B cell (primary cell): ENCODE results near the gene ZBTB17. TPM values are rescaled to one million over a fixed set of nuclear protein-coding genes. Genes with fewer than 3 reads are reported as not detected.

Source experiments
- ATAC-seq: fragments of 200-7000 bp; cut with Tn5 transposase; one replicate; pipeline ENCODE4 v1.10.0; 2021; ENCODE audit warnings: low read depth, mild to moderate bottlenecking, moderate number of reproducible peaks, moderate library complexity
- CTCF ChIA-PET: fragments of 350-600 bp; sonication (Branson Sonifier 250); formaldehyde crosslinking; loops from one replicate; lab custom pipeline; 2021; ENCODE audit warnings: antibody characterized with exemption, inconsistent platforms; lab: Charles Lee
- POLR2A ChIA-PET: fragments of 350-600 bp; sonication (Branson Sonifier 250); formaldehyde crosslinking; loops from one replicate; lab custom pipeline; 2021; ENCODE audit warnings: antibody characterized with exemption; lab: Charles Lee
- DNase-seq: peaks from one replicate; pipeline ENCODE4 v3.0.0; 2013
- H2AFZ ChIP-seq: 2 replicates; pipeline ENCODE4 v1.6.1; 2012; ENCODE audit warnings: mild to moderate bottlenecking, low read depth, low read length; ENCODE audit not compliant: insufficient read depth, poor library complexity, severe bottlenecking
- H3K27ac ChIP-seq, 2 donors: 1 replicate in 1 of 2; 2 replicates in 1 of 2; pipeline ENCODE4 v1.5.1; 2012 to 2013; ENCODE audit warnings: low read length in 2 of 2, mild to moderate bottlenecking in 2 of 2, moderate library complexity in 1 of 2
- H3K27me3 ChIP-seq, 4 experiments: fragments of 200-600 bp in 1 of 4; sonication (generic) in 1 of 4; replicated peaks in 1 of 4; 1 replicate in 2 of 4; 2 replicates in 2 of 4; pipeline versions ENCODE4 v1.6.1 to v1.7.0; 2013 to 2016; ENCODE audit warnings: low read length in 3 of 4, mild to moderate bottlenecking in 2 of 4, mixed read lengths in 1 of 4, moderate library complexity in 1 of 4; ENCODE audit not compliant: insufficient read depth in 4 of 4, control insufficient read depth in 3 of 4; ENCODE audit errors: control extremely low read depth in 1 of 4
- H3K36me3 ChIP-seq, 2 experiments: replicated peaks in 1 of 2; 1 replicate in 1 of 2; 2 replicates in 1 of 2; pipeline versions ENCODE4 v1.6.1 to v1.7.1; 2013; ENCODE audit warnings: low read length in 1 of 2; ENCODE audit not compliant: insufficient read depth in 2 of 2, control insufficient read depth in 1 of 2; ENCODE audit errors: control extremely low read depth in 1 of 2, extremely low read depth in 1 of 2
- H3K4me1 ChIP-seq, 2 donors: fragments of 200-600 bp in 1 of 2; sonication (generic) in 1 of 2; 1 replicate in 1 of 2; 2 replicates in 1 of 2; pipeline versions ENCODE4 v1.5.1 to v1.6.1; 2013 to 2017; ENCODE audit warnings: low read length in 2 of 2; ENCODE audit not compliant: control insufficient read depth in 2 of 2, insufficient read depth in 2 of 2
- H3K4me2 ChIP-seq: replicated peaks from 2 replicates; pipeline ENCODE3; 2012; ENCODE audit warnings: mild to moderate bottlenecking, low read depth, low read length; ENCODE audit not compliant: poor library complexity, severe bottlenecking
- H3K4me3 ChIP-seq, 5 experiments: fragments of 200-600 bp in 1 of 5; sonication (generic) in 1 of 5; 1 replicate in 3 of 5; 2 replicates in 2 of 5; pipeline versions ENCODE4 v1.5.1 to v1.7.0; 2011 to 2016; ENCODE audit warnings: low read length in 4 of 5, mild to moderate bottlenecking in 4 of 5, low read depth in 2 of 5, control low read depth in 1 of 5, moderate library complexity in 1 of 5; ENCODE audit not compliant: insufficient read depth in 1 of 5; ENCODE audit errors: control extremely low read depth in 1 of 5, extremely low read depth in 1 of 5
- H3K79me2 ChIP-seq: fragments of 200-600 bp; sonication (generic); one replicate; pipeline ENCODE4 v1.6.0; 2016; ENCODE audit warnings: low read length; ENCODE audit not compliant: control insufficient read depth, insufficient read depth
- H3K9ac ChIP-seq: fragments of 200-600 bp; sonication (generic); 2 replicates; pipeline ENCODE4 v1.6.1; 2017; ENCODE audit warnings: mild to moderate bottlenecking, low read length, moderate library complexity
- H3K9me3 ChIP-seq, 3 donors: one replicate each; pipeline versions ENCODE4 v1.6.1 to v1.7.1; 2013; ENCODE audit warnings: low read length in 2 of 3; ENCODE audit not compliant: control insufficient read depth in 2 of 3, insufficient read depth in 1 of 3; ENCODE audit errors: control extremely low read depth in 1 of 3
- H4K20me1 ChIP-seq: 2 replicates; pipeline ENCODE4 v1.6.0; 2012; ENCODE audit warnings: mild to moderate bottlenecking, low read length; ENCODE audit not compliant: insufficient read depth, control insufficient read depth, poor library complexity, severe bottlenecking
- H3K27ac Mint-ChIP-seq: one replicate; pipeline ENCODE4 v1.8.0; 2021; ENCODE audit warnings: mixed read lengths
- H3K27me3 Mint-ChIP-seq: one replicate; pipeline ENCODE4 v1.8.0; 2021; ENCODE audit warnings: mixed read lengths
- H3K4me1 Mint-ChIP-seq: one replicate; pipeline ENCODE4 v1.8.0; 2021; ENCODE audit warnings: mixed read lengths
- H3K4me3 Mint-ChIP-seq: one replicate; pipeline ENCODE4 v1.8.0; 2021; ENCODE audit warnings: mixed read lengths
- H3K9me3 Mint-ChIP-seq: one replicate; pipeline ENCODE4 v1.8.0; 2022; ENCODE audit warnings: mixed read lengths; ENCODE audit not compliant: insufficient read depth
- EZH2 ChIP-seq: IDR thresholded peaks from 2 replicates; pipeline ENCODE4 v1.6.1; 2012; ENCODE audit warnings: borderline replicate concordance, low read depth, mild to moderate bottlenecking, moderate library complexity, low read length; ENCODE audit not compliant: insufficient read depth, poor library complexity, severe bottlenecking
- WGBS: methylation state at CpG from one replicate; pipeline ENCODE4 v1.1.5; 2013; ENCODE audit warnings: missing lambda C conversion rate; ENCODE audit not compliant: insufficient coverage; 5-methylcytosine and 5-hydroxymethylcytosine counted together
- intact Hi-C: fragments of 100-400 bp; cut with micrococcal nuclease; formaldehyde crosslinking; loops from one replicate; pipeline ENCODE4 v1.10.0; 2022
- polyA plus RNA-seq: library from polyadenylated mRNA; depleted of rRNA; stranded (reverse); fragments of >200 nt; gene quantifications from 2 replicates; pipeline ENCODE4 v1.2.3, GENCODE V29; 2012
- total RNA-seq, 2 donors: library from RNA; stranded (reverse); fragments of 120-200 nt in 1 of 2; gene quantifications; 1 replicate in 1 of 2; 2 replicates in 1 of 2; pipeline versions ENCODE4 v1.2.3 to v1.2.4, GENCODE V29; 2013 to 2022
- TF ChIP-seq, protein P1 (sequence below): fragments of 200-600 bp; IDR thresholded peaks from one replicate; pipeline ENCODE4 v1.8.0; 2022; ENCODE audit warnings: antibody characterized with exemption, mild to moderate bottlenecking

ZBTB17 gene
- total and polyA plus RNA-seq, 2 donors (not counting 1 experiment from before 2014, with no cell fraction given): 94.1 to 157 TPM

- Histone ChIP-seq H3K79me2 (no peaks in the 10 kb centered on the region), H3K36me3 (no peaks in the 10 kb centered on the region), H3K9ac (no peak overlapping the region), H3K27me3 (peaks cover 0 to 7% (median under 1%) of the 10 kb centered on the region in 4 experiments), H3K9me3 (no peaks in the 10 kb centered on the region), H3K4me3 (no peak overlapping the region), H3K4me2 (no peak overlapping the region), H3K27ac (no peak overlapping the region), H3K4me1 (no peaks in the 10 kb centered on the region), H4K20me1 (no peaks in the 10 kb centered on the region), H2AFZ (no peak overlapping the region)
- Mint-ChIP-seq H3K27me3 (no peaks in the 10 kb centered on the region), H3K4me1 (no peaks in the 10 kb centered on the region), H3K4me3 (no peak overlapping the region), H3K27ac (no peak overlapping the region), H3K9me3 (no peaks in the 10 kb centered on the region)
- DNase-seq (no peak), ATAC-seq (no peak)
- TF ChIP-seq EZH2: no peak
- TF ChIP-seq, protein P1, sequence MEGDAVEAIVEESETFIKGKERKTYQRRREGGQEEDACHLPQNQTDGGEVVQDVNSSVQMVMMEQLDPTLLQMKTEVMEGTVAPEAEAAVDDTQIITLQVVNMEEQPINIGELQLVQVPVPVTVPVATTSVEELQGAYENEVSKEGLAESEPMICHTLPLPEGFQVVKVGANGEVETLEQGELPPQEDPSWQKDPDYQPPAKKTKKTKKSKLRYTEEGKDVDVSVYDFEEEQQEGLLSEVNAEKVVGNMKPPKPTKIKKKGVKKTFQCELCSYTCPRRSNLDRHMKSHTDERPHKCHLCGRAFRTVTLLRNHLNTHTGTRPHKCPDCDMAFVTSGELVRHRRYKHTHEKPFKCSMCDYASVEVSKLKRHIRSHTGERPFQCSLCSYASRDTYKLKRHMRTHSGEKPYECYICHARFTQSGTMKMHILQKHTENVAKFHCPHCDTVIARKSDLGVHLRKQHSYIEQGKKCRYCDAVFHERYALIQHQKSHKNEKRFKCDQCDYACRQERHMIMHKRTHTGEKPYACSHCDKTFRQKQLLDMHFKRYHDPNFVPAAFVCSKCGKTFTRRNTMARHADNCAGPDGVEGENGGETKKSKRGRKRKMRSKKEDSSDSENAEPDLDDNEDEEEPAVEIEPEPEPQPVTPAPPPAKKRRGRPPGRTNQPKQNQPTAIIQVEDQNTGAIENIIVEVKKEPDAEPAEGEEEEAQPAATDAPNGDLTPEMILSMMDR: no peak
- intact Hi-C loops: no loop called here
- ChIA-PET POLR2A (no interaction called here), CTCF (interaction anchor here (0.6 kb wide), 1 partner anchor 63 kb away, joined by 5 read pairs; no protein-coding TSS in a partner anchor)
- WGBS: 78% methylated on average over 6 of the region's 13 CpGs
Observed at GRCh38 chr1:15988856-15989736, 13.2 kb upstream of the ZBTB17 start.
